NT2/D1 (cell line): Measurements from ENCODE around the gene ELP5.

Experiments
- DNase-seq: peaks from one replicate; pipeline ENCODE4 v3.0.0-alpha.2; 2011; ENCODE audit warnings: low read depth, low spot score
- H3K27me3 ChIP-seq: 2 replicates; pipeline ENCODE4 v1.6.0; 2011; ENCODE audit warnings: mild to moderate bottlenecking; ENCODE audit not compliant: insufficient read length, insufficient read depth
- H3K36me3 ChIP-seq: 2 replicates; pipeline ENCODE4 v1.6.1; 2011; ENCODE audit warnings: mild to moderate bottlenecking, low read length, mixed read lengths; ENCODE audit not compliant: insufficient read depth, insufficient read length
- H3K4me1 ChIP-seq: 2 replicates; pipeline ENCODE4 v1.5.1; 2011; ENCODE audit not compliant: insufficient read depth, insufficient read length
- H3K4me3 ChIP-seq: 2 replicates; pipeline ENCODE4 v1.5.1; 2011; ENCODE audit warnings: low read depth; ENCODE audit not compliant: insufficient read length
- H3K9ac ChIP-seq: 2 replicates; pipeline ENCODE4 v1.6.0; 2011; ENCODE audit warnings: low read depth; ENCODE audit not compliant: insufficient read length
- H3K9me3 ChIP-seq: 2 replicates; pipeline ENCODE4 v1.5.1; 2011; ENCODE audit warnings: mild to moderate bottlenecking, low read length; ENCODE audit not compliant: insufficient read depth
- SUZ12 ChIP-seq: IDR thresholded peaks from 2 replicates; pipeline ENCODE4 v1.6.1; 2011; ENCODE audit not compliant: insufficient read length, insufficient read depth; ENCODE audit errors: extremely low read depth
- YY1 ChIP-seq: IDR thresholded peaks from 2 replicates; pipeline ENCODE4 v1.6.1; 2011; ENCODE audit not compliant: insufficient read length, insufficient read depth
- ZNF274 ChIP-seq: IDR thresholded peaks from 2 replicates; pipeline ENCODE4 v1.6.1; 2011; ENCODE audit warnings: mild to moderate bottlenecking, low read depth, low read length

The ELP5 gene

GRCh38 chr17:7294614-7295153 is 42.7 kb downstream of the ELP5 start, which contains the start of gene YBX2:
YBX2 (minus strand) TSS chr17:7294639; CDS start chr17:7294500, 139 bp downstream.
- Histone ChIP-seq H3K9ac (peak within 1 kb of the TSS; percentile 50), H3K4me1 (peaks cover 9% of the 10 kb centered on the region), H3K36me3 (no peaks in the 10 kb centered on the region), H3K27me3 (peaks cover 12% of the 10 kb centered on the region), H3K4me3 (peak within 1 kb of the TSS; percentile 29), H3K9me3 (no peaks in the 10 kb centered on the region; the same call in 1 of the 2 replicates)
- DNase-seq = peak; percentile 72
- TF ChIP-seq ZNF274 (no peak), YY1 (no peak), SUZ12 (no peak)

DNA sequence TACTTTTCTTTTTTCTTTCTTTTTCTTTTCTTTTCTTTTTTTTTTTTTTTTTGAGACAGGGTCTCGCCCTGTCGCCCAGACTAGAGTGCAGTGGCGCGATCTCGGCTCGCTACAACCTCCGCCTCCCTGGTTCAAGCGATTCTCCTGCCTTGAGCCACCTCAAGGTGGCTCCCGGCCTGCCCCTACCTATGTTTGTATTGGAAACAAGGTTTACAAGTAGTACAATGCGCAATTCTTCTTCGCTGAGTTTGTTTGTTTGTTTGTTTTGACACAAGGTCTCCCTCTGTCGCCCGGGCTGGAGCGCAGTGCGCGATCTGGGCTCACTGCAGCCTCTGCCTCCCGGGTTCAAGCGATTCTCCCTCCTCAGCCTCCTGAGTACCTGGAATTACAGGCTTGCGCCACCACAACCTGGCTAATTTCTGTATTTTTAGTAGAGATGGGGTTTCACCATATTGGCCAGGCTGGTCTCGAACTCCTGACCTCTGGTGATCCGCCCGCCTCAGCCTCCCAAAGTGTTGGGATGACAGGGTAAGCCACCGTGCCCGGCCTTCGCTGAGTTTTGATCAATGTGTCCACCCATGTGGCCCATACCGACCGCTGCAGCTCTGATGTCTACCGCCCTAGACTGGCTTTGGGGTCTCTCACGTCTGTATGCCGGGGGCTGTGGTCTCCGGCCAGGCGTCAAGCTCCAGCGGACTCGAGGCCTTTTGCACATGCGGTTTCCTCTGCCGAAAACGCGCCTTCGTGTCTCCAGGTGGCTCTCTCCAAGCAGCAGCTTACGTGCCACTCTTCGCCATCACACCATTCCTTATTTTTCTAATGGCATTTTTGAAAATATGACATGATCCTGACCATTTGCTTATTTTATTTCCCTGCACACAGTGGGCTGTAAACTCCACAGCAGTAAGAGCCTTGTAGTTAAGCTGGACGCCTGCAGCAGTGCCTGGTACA is 43.5 kb downstream of the ELP5 start:
- peak overlapping the region; percentile 29 for H3K4me3 ChIP-seq
- peaks cover 9% of the 10 kb centered on the region for H3K4me1 ChIP-seq
- no peak for TF ChIP-seq SUZ12
- no peak for TF ChIP-seq YY1
- no peak for TF ChIP-seq ZNF274
- peaks cover 12% of the 10 kb centered on the region for H3K27me3 ChIP-seq
- H3K9ac ChIP-seq = no peak overlapping the region
- no peaks in the 10 kb centered on the region; the same call in 1 of the 2 replicates for H3K9me3 ChIP-seq
- no peaks in the 10 kb centered on the region for H3K36me3 ChIP-seq
- DNase-seq = no peak

DNA sequence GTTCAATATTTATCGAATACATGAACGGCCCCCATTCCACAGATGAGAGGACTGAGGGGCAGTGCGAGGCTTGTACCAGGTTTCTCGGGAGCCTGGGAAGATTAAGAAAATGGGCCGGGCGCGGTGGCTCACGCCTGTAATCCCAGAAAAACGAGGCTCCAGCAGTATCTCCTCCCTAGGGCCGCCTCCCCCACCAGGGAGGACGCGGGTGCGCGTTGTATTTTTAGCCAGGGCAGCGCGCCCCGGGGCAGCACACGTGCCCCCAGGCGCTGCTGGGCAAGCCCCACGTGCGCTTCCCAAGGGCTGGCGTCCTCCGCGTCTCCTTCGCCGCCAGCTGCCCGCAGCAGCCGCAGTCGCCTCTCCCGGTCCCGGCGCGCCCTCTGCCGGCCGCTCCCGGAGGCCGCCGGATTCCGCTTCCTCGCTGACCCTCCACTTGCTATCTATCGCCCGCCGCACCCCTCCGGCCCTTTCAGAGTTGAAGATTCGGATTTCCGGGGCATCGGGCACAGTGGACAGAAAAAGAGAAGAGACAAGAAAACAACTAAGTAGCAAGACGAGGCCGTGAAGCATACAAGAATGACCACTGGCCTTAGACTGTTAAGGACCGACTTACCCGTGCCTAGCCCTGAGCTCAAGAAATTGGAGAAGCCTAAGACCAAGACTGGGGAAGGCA is 44.3 kb downstream of the ELP5 start:
- Histone ChIP-seq H3K9me3 (no peaks in the 10 kb centered on the region; the same call in 1 of the 2 replicates), H3K4me3 (no peak overlapping the region), H3K4me1 (peaks cover 9% of the 10 kb centered on the region), H3K9ac (peak overlapping the region; percentile 42), H3K36me3 (no peaks in the 10 kb centered on the region), H3K27me3 (peaks cover 12% of the 10 kb centered on the region)
- TF ChIP-seq SUZ12 = no peak
- TF ChIP-seq ZNF274 = no peak
- no peak for TF ChIP-seq YY1
- no peak for DNase-seq

- H3K4me1 ChIP-seq = no peaks in the 10 kb centered on the region
- H3K9me3 ChIP-seq = no peaks in the 10 kb centered on the region
- no peak for DNase-seq
- TF ChIP-seq ZNF274 (no peak), SUZ12 (no peak), YY1 (no peak)
- H3K9ac ChIP-seq = no peak overlapping the region
- H3K4me3 ChIP-seq = no peak overlapping the region
- H3K36me3 ChIP-seq = peaks cover 8% of the 10 kb centered on the region
- no peaks in the 10 kb centered on the region for H3K27me3 ChIP-seq
Measured at GRCh38 chr17:7304179-7304578, 52.2 kb downstream of the ELP5 start.

- Histone ChIP-seq H3K4me3 (peak within 1 kb of the TSS; percentile 94), H3K9ac (peak within 1 kb of the TSS; percentile 96), H3K4me1 (peaks cover 4% of the 10 kb centered on the region), H3K27me3 (no peaks in the 10 kb centered on the region), H3K9me3 (no peaks in the 10 kb centered on the region), H3K36me3 (peaks cover 35% of the 10 kb centered on the region)
- peak; percentile 97 for DNase-seq
- TF ChIP-seq YY1 (no peak), ZNF274 (no peak), SUZ12 (no peak)
Measured at GRCh38 chr17:7306911-7307685, 55.1 kb downstream of the ELP5 start, which contains the start of gene EIF5A. EIF5A (plus strand) TSS chr17:7307628; CDS start chr17:7309636, 2,008 bp downstream.

DNA sequence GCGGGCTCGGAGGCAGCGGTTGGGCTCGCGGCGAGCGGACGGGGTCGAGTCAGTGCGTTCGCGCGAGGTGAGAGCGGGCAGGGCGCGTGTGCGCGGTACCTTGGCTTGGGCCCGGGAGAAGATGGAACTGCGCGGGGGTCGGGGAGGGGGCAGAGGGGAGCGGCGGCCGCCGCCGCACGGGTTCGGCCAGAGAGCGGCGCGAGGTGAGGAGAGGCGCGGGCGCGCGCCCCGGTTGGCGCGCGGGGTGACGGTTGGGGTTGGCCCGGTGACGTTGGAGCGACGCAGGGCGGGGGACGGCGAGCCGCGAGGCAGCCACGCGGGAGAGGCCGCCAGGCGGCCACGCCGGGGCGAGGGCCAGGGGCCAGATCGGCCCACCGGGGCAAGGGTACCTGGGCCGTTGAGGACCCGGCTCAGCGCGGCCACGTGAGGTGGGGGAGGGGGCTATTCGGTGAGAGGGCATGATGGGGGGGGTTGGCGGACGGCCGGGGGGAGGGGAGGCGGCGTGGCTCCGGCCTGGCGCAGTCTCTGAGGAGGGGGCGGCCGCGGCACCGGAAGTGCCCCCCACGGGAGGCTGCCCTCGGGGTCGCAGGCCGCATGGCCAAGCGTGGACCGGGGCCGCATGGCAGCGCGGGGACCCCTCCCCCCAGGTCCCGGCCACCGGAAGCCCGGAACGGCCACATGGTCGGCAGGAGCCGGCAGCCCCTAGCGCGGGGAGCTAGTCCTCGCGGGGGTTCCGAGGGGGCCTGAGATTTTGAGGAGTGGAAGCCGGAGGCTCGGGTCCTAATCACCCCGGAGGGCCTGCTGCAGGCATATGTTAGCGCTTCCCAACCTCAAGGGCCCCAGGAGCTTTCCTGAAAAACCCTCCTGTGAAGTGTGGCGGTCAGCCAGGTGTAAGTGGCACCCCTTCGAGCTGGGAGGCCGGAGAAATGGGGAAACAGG is 55.9 kb downstream of the ELP5 start:
- Histone ChIP-seq H3K36me3 (peaks cover 43% of the 10 kb centered on the region), H3K4me1 (peaks cover 6% of the 10 kb centered on the region), H3K9me3 (no peaks in the 10 kb centered on the region), H3K9ac (peak overlapping the region; percentile 96), H3K27me3 (no peaks in the 10 kb centered on the region), H3K4me3 (peak overlapping the region; percentile 94)
- TF ChIP-seq ZNF274 = no peak
- no peak for TF ChIP-seq YY1
- no peak for TF ChIP-seq SUZ12
- DNase-seq = no peak
